H9 (cell line): ENCODE measurements around the gene THRB. TPM values are rescaled to one million over a fixed set of nuclear protein-coding genes. Genes with fewer than 3 reads are reported as not detected.

Experiments
- DNase-seq: peaks from one replicate; pipeline ENCODE4 v3.0.0-alpha.2; 2017
- H2AFZ ChIP-seq: one replicate; pipeline ENCODE4 v1.6.1; 2013; ENCODE audit warnings: mild to moderate bottlenecking, low read length, control low read depth, moderate library complexity
- H2AK5ac ChIP-seq: 2 replicates; pipeline ENCODE4 v1.6.1; 2013; ENCODE audit warnings: low read length, control low read depth, mixed read lengths; ENCODE audit not compliant: insufficient read length
- H2BK120ac ChIP-seq: one replicate; pipeline ENCODE4 v1.6.1; 2013; ENCODE audit warnings: low read depth, mild to moderate bottlenecking, low read length, control low read depth, inconsistent platforms; ENCODE audit not compliant: poor library complexity, severe bottlenecking
- H2BK12ac ChIP-seq: 2 replicates; pipeline ENCODE4 v1.6.1; 2013; ENCODE audit warnings: low read length, control low read depth, mixed read lengths, low read depth; ENCODE audit not compliant: insufficient read length
- H2BK15ac ChIP-seq: 2 replicates; pipeline ENCODE4 v1.6.1; 2013; ENCODE audit warnings: low read depth, low read length, control low read depth
- H2BK20ac ChIP-seq: one replicate; pipeline ENCODE4 v1.6.1; 2013; ENCODE audit warnings: low read depth, mild to moderate bottlenecking, low read length, control low read depth, inconsistent platforms; ENCODE audit not compliant: poor library complexity, severe bottlenecking
- H2BK5ac ChIP-seq: 2 replicates; pipeline ENCODE4 v1.6.1; 2013; ENCODE audit warnings: low read length, control low read depth, mixed read lengths; ENCODE audit not compliant: insufficient read length
- H3K14ac ChIP-seq: 2 replicates; pipeline ENCODE4 v1.6.1; 2013; ENCODE audit warnings: low read length, control low read depth; ENCODE audit not compliant: insufficient read depth
- H3K18ac ChIP-seq: 2 replicates; pipeline ENCODE4 v1.6.1; 2013; ENCODE audit warnings: low read depth, mild to moderate bottlenecking, mixed read lengths, low read length, control low read depth; ENCODE audit not compliant: insufficient read length
- H3K23ac ChIP-seq: 2 replicates; pipeline ENCODE4 v1.6.1; 2013; ENCODE audit warnings: low read length, control low read depth, mixed read lengths, low read depth; ENCODE audit not compliant: insufficient read length
- H3K23me2 ChIP-seq: 2 replicates; pipeline ENCODE4 v1.6.1; 2013; ENCODE audit warnings: low read depth, mild to moderate bottlenecking, mixed read lengths, low read length, control low read depth; ENCODE audit not compliant: insufficient read length, poor library complexity, severe bottlenecking
- H3K27ac ChIP-seq: 2 replicates; pipeline ENCODE4 v1.5.1; 2013; ENCODE audit warnings: low read length, control low read depth, mixed read lengths, low read depth; ENCODE audit not compliant: insufficient read length
- H3K27me3 ChIP-seq: 2 replicates; pipeline ENCODE4 v1.6.1; 2013; ENCODE audit warnings: low read length, control low read depth, inconsistent platforms; ENCODE audit not compliant: insufficient read depth
- H3K4ac ChIP-seq: 2 replicates; pipeline ENCODE4 v1.6.1; 2013; ENCODE audit warnings: low read depth, mild to moderate bottlenecking, control low read depth, inconsistent platforms, low read length, moderate library complexity
- H3K4me1 ChIP-seq: 2 replicates; pipeline ENCODE4 v1.6.1; 2013; ENCODE audit warnings: low read length, control low read depth, inconsistent platforms; ENCODE audit not compliant: insufficient read depth
- H3K4me2 ChIP-seq: 2 replicates; pipeline ENCODE4 v1.6.1; 2013; ENCODE audit warnings: low read length, control low read depth, mixed read lengths; ENCODE audit not compliant: insufficient read length, insufficient read depth
- H3K56ac ChIP-seq: 2 replicates; pipeline ENCODE4 v1.6.1; 2013; ENCODE audit warnings: low read depth, mild to moderate bottlenecking, mixed read lengths, low read length, control low read depth; ENCODE audit not compliant: insufficient read length
- H3K79me1 ChIP-seq: 2 replicates; pipeline ENCODE4 v1.6.1; 2013; ENCODE audit warnings: low read depth, mild to moderate bottlenecking, moderate library complexity, low read length, control low read depth, inconsistent platforms; ENCODE audit not compliant: insufficient read depth, poor library complexity, severe bottlenecking
- H3K79me2 ChIP-seq: 2 replicates; pipeline ENCODE4 v1.6.1; 2013; ENCODE audit warnings: low read length, control low read depth, inconsistent platforms; ENCODE audit not compliant: insufficient read depth
- H3K9ac ChIP-seq: 2 replicates; pipeline ENCODE4 v1.6.1; 2013; ENCODE audit warnings: low read length, control low read depth, mixed read lengths; ENCODE audit not compliant: insufficient read length; ENCODE audit errors: extremely low read depth
- H3K9me3 ChIP-seq: one replicate; pipeline ENCODE4 v1.6.1; 2013; ENCODE audit warnings: low read depth, low read length, inconsistent platforms; ENCODE audit not compliant: control insufficient read depth
- H3T11ph ChIP-seq: one replicate; pipeline ENCODE4 v1.6.1; 2013; ENCODE audit warnings: mild to moderate bottlenecking, low read length, control low read depth, inconsistent platforms
- H4K20me1 ChIP-seq: one replicate; pipeline ENCODE4 v1.6.1; 2013; ENCODE audit not compliant: control insufficient read depth, insufficient read length, insufficient read depth
- H4K5ac ChIP-seq: 2 replicates; pipeline ENCODE4 v1.6.1; 2013; ENCODE audit warnings: low read depth, mild to moderate bottlenecking, mixed read lengths, low read length, control low read depth; ENCODE audit not compliant: insufficient read length
- H4K8ac ChIP-seq: replicated peaks from 2 replicates; pipeline ENCODE4 v1.6.1; 2013; ENCODE audit warnings: low read length, control low read depth, mixed read lengths, low read depth; ENCODE audit not compliant: insufficient read length
- H4K91ac ChIP-seq: 2 replicates; pipeline ENCODE4 v1.6.1; 2013; ENCODE audit warnings: low read depth, mild to moderate bottlenecking, moderate library complexity, mixed read lengths, low read length, control low read depth; ENCODE audit not compliant: insufficient read length
- H3K27ac Mint-ChIP-seq, 3 experiments: 2 replicates in 2 of 3; 3 replicates in 1 of 3; pipeline ENCODE4 v1.8.0; 2020 to 2021; ENCODE audit warnings: mixed read lengths in 3 of 3, mild to moderate bottlenecking in 1 of 3, moderate library complexity in 1 of 3
- H3K27me3 Mint-ChIP-seq: 2 replicates; pipeline ENCODE4 v1.8.0; 2021; ENCODE audit warnings: low read depth, mild to moderate bottlenecking, moderate library complexity, mixed read lengths
- H3K36me3 Mint-ChIP-seq, 3 experiments: 2 replicates in 2 of 3; 3 replicates in 1 of 3; pipeline ENCODE4 v1.8.0; 2020 to 2021; ENCODE audit warnings: low read depth in 3 of 3, mixed read lengths in 3 of 3; ENCODE audit not compliant: insufficient read depth in 1 of 3
- H3K4me1 Mint-ChIP-seq, 2 experiments: 2 replicates each; pipeline ENCODE4 v1.8.0; 2020; ENCODE audit warnings: mixed read lengths in 2 of 2
- H3K4me3 Mint-ChIP-seq, 2 experiments: 2 replicates in 1 of 2; 3 replicates in 1 of 2; pipeline ENCODE4 v1.8.0; 2020 to 2021; ENCODE audit warnings: mild to moderate bottlenecking in 2 of 2, mixed read lengths in 2 of 2, moderate library complexity in 1 of 2
- H3K9me3 Mint-ChIP-seq, 2 experiments: 2 replicates in 1 of 2; 3 replicates in 1 of 2; pipeline ENCODE4 v1.8.0; 2020; ENCODE audit warnings: mild to moderate bottlenecking in 2 of 2, mixed read lengths in 2 of 2, moderate library complexity in 1 of 2
- CTCF ChIP-seq: fragments of 200-600 bp; sonication (generic); conservative IDR thresholded peaks from 3 replicates; pipeline ENCODE4 v1.8.0; 2021; ENCODE audit warnings: antibody characterized with exemption, mild to moderate bottlenecking
- WGBS: extraction: QIAGEN DNeasy Blood & Tissue Kit; methylation state at CpG from one replicate; pipeline ENCODE4 v1.1.7; 2013; ENCODE audit warnings: missing lambda C conversion rate, low lambda C conversion rate, mixed read lengths; ENCODE audit not compliant: insufficient read length; ENCODE audit errors: extremely low coverage; 5-methylcytosine and 5-hydroxymethylcytosine counted together
- total RNA-seq: library from RNA; stranded (reverse); gene quantifications from 2 replicates; pipeline ENCODE4 v1.2.1, GENCODE V29; 2021

THRB gene
- total RNA-seq, 1 experiment from 2014 or later = 8.6 TPM

- H3K4ac ChIP-seq = no peak overlapping the region
- H2BK5ac ChIP-seq = no peak overlapping the region
- H3K79me2 ChIP-seq = no peaks in the 10 kb centered on the region
- no peak overlapping the region for H2BK15ac ChIP-seq
- no CpG with 5 or more reads among the region's 3 CpGs for WGBS
- H4K91ac ChIP-seq = no peak overlapping the region
- H3K9ac ChIP-seq = no peak overlapping the region
- no peak overlapping the region for H3K14ac ChIP-seq
- H3K27me3 Mint-ChIP-seq = no peaks in the 10 kb centered on the region
- H2BK12ac ChIP-seq = no peak overlapping the region
- no peak for DNase-seq
- no peak overlapping the region for H3K4me3 Mint-ChIP-seq
- no peaks in the 10 kb centered on the region for H3K4me1 ChIP-seq
- H3K23me2 ChIP-seq = no peaks in the 10 kb centered on the region
- H3K4me1 Mint-ChIP-seq = peaks cover 11 to 13% of the 10 kb centered on the region in 2 experiments
- no peaks in the 10 kb centered on the region for H3K9me3 Mint-ChIP-seq
- H3K79me1 ChIP-seq = no peaks in the 10 kb centered on the region
- no peak overlapping the region for H4K5ac ChIP-seq
- TF ChIP-seq CTCF = no peak
- H2AFZ ChIP-seq = no peak overlapping the region
- H3K23ac ChIP-seq = no peak overlapping the region
- no peaks in the 10 kb centered on the region for H3K9me3 ChIP-seq
- no peak overlapping the region for H3K27ac ChIP-seq
- H3K4me2 ChIP-seq = no peak overlapping the region
- no peaks in the 10 kb centered on the region for H4K20me1 ChIP-seq
- no peak overlapping the region for H4K8ac ChIP-seq
- H3K36me3 Mint-ChIP-seq = no peaks in the 10 kb centered on the region
- no peak overlapping the region for H2BK120ac ChIP-seq
- H2BK20ac ChIP-seq = no peak overlapping the region
- no peak overlapping the region for H2AK5ac ChIP-seq
- no peak overlapping the region for H3T11ph ChIP-seq
- H3K18ac ChIP-seq = no peak overlapping the region
- no peak overlapping the region for H3K56ac ChIP-seq
- H3K27me3 ChIP-seq = no peaks in the 10 kb centered on the region
- no peak overlapping the region; a peak in 1 of 7 replicates for H3K27ac Mint-ChIP-seq
These were observed 267.0 kb downstream of the THRB start for GRCh38 chr3:24227635-24228034.
